Activated naive CD8-positive, alpha-beta T cell treated with anti-CD3 and anti-CD28 coated beads, Interleukin-2, amount 10 ng/mL, durations not matched to agents 7 days and 5 days (primary cell): Measurements from ENCODE around the gene RBFA. TPM values are rescaled to one million over a fixed set of nuclear protein-coding genes. Genes with fewer than 3 reads are reported as not detected.

Source experiments
- ATAC-seq: fragments of 150-1000 bp; cut with Tn5 transposase; one replicate; pipeline ENCODE4 v1.10.0; 2021; ENCODE audit warnings: low read depth, moderate library complexity
- POLR2A ChIA-PET: fragments of 350-600 bp; sonication (Branson Sonifier 250); formaldehyde crosslinking; loops from one replicate; lab custom pipeline; 2021; ENCODE audit warnings: antibody characterized with exemption; lab: Charles Lee
- DNase-seq: peaks from one replicate; pipeline ENCODE4 v3.0.0; 2021
- H3K27ac Mint-ChIP-seq: one replicate; pipeline ENCODE4 v1.8.0; 2022; ENCODE audit warnings: mild to moderate bottlenecking, mixed read lengths
- H3K27me3 Mint-ChIP-seq: one replicate; pipeline ENCODE4 v1.8.0; 2022; ENCODE audit warnings: mild to moderate bottlenecking, moderate library complexity, mixed read lengths
- H3K36me3 Mint-ChIP-seq: one replicate; pipeline ENCODE4 v1.8.0; 2021; ENCODE audit warnings: mild to moderate bottlenecking, mixed read lengths
- H3K4me1 Mint-ChIP-seq: one replicate; pipeline ENCODE4 v1.8.0; 2021; ENCODE audit warnings: mixed read lengths
- H3K4me3 Mint-ChIP-seq: one replicate; pipeline ENCODE4 v1.8.0; 2022; ENCODE audit warnings: mild to moderate bottlenecking, moderate library complexity, mixed read lengths
- H3K9me3 Mint-ChIP-seq: one replicate; pipeline ENCODE4 v1.8.0; 2021; ENCODE audit warnings: mixed read lengths
- total RNA-seq, 2 experiments: library from RNA; stranded (reverse); gene quantifications; one replicate each; pipeline ENCODE4 v1.2.3, GENCODE V29; 2021

Gene RBFA
- total RNA-seq, 2 experiments from 2014 or later: 21.2 to 22.1 TPM

DNA sequence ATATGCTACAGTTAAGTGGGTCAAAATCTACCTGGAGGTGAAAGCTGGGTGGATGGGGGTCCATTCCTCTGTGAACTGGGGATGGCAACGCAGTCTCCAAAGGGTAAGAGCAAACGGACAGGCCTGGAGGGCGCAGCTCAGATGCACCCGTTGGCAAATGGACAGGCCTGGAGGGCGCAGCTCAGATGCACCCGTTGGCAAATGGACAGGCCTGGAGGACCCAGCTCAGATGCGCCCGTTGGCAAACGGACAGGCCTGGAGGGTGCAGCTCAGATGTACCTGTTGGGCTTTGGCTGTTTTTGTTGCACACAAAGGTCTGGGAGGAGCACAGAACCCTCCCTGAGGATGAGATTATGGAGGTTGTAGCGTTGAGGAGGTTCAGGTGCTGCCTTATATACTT is 33.7 kb downstream of the RBFA start:
- Mint-ChIP-seq H3K27ac (no peak overlapping the region), H3K27me3 (no peaks in the 10 kb centered on the region), H3K4me3 (no peak overlapping the region), H3K9me3 (no peaks in the 10 kb centered on the region), H3K4me1 (no peaks in the 10 kb centered on the region), H3K36me3 (no peaks in the 10 kb centered on the region)
- ATAC-seq: no peak
- POLR2A ChIA-PET: no interaction called here
- no peak for DNase-seq

DNA sequence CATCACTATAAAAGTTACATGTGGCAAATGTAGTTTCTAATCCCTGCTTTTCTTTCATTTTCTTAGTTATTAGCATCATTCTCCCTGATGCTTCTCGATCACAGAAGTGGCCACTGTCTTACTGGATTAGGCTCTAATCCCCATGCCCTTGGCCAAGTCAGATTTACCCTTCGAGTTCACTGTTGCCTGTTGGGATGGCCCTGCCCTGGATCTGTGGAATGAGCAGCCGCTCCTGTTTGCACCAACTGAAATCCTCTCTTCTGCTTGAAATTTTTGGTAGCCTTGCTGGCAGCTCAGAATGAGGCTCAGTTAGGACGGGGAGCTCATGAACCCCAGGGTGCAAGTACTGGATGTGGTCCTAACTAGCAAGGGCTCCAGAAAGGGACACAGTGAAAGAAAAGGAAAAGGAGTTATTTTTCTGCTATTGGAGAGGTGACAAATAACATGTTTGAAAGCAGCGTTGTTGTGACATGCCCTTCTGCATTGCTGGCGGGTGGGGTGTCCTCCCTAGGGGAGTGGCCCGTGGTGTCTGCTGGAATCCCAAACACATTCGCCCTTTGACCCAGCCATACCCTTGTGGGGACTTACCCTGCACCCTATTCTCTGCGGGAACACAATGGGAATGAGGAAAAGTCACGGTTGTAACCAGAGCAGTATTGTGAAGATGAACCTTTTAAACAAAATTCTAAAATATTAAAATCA is 34.5 kb downstream of the RBFA start:
- Mint-ChIP-seq H3K9me3 (no peaks in the 10 kb centered on the region), H3K27ac (no peak overlapping the region), H3K4me3 (no peak overlapping the region), H3K27me3 (no peaks in the 10 kb centered on the region), H3K36me3 (no peaks in the 10 kb centered on the region), H3K4me1 (no peaks in the 10 kb centered on the region)
- DNase-seq: no peak
- POLR2A ChIA-PET: no interaction called here
- no peak for ATAC-seq

DNA sequence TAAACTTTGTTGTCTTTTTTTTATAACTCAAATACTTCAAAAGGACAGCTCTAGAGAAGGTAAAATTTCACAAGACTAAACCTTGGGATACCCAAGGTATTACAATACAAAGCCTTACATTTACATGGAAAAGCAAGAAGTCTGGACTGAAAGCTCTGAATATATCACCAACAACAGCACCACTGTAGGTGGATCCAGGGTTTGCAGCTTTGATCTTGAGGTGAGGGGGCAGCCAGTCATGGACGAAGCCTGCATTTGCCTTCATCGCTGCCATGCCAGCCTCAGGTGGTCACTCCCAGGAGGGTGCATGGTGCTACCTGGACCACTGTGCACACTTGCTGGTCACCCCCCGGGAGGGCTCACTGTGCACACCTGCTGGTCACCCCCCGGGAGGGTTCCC is 36.6 kb downstream of the RBFA start:
- Mint-ChIP-seq H3K36me3 (no peaks in the 10 kb centered on the region), H3K9me3 (no peaks in the 10 kb centered on the region), H3K27me3 (no peaks in the 10 kb centered on the region), H3K27ac (no peak overlapping the region), H3K4me3 (no peak overlapping the region), H3K4me1 (no peaks in the 10 kb centered on the region)
- DNase-seq (no peak), ATAC-seq (no peak)
- POLR2A ChIA-PET: no interaction called here

DNA sequence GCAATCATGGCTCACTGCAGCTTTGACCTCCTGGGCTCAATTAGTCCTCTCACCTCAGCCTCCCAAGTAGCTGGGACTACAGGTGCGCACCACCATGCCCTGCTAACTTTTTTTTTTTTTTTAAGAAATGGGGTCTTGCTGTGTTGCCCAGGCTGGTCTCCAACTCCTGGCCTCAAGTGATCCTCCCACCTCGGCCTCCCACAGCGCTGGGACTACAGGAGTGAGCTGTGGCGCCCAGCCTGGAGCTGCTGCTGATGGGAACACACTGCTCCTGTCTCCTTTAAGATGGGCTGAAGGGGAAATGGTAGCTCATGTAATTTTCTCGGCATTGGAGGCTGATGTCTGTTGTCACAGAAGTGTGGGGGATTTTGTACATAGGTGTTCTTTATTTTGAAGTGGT is 39.9 kb downstream of the RBFA start:
- DNase-seq (no peak), ATAC-seq (no peak)
- Mint-ChIP-seq H3K36me3 (no peaks in the 10 kb centered on the region), H3K27ac (no peak overlapping the region), H3K9me3 (no peaks in the 10 kb centered on the region), H3K4me1 (no peaks in the 10 kb centered on the region), H3K27me3 (no peaks in the 10 kb centered on the region), H3K4me3 (no peak overlapping the region)
- POLR2A ChIA-PET: no interaction called here

DNA sequence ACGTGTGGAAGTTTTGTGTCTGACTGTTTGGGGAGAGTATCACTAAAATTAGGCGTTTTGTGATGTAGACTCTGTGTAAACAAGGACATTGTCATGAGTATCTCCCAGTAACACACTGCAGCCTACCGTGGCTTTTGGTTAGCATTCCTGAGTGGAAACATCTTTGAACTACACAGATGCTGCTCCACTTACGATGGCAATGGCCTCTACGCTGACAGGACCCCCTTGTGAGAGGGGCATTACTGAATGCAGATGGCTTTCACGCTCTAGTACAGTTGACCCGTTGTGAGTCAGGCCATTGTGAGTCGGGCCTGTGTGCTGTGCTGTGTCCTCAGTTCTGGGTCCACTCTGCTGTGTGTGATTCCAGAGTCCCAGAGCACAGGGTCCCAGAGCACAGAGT is 40.5 kb downstream of the RBFA start:
- DNase-seq: no peak
- Mint-ChIP-seq H3K9me3 (no peaks in the 10 kb centered on the region), H3K27me3 (no peaks in the 10 kb centered on the region), H3K4me1 (no peaks in the 10 kb centered on the region), H3K4me3 (no peak overlapping the region), H3K36me3 (no peaks in the 10 kb centered on the region), H3K27ac (no peak overlapping the region)
- no peak for ATAC-seq
- POLR2A ChIA-PET: no interaction called here

DNA sequence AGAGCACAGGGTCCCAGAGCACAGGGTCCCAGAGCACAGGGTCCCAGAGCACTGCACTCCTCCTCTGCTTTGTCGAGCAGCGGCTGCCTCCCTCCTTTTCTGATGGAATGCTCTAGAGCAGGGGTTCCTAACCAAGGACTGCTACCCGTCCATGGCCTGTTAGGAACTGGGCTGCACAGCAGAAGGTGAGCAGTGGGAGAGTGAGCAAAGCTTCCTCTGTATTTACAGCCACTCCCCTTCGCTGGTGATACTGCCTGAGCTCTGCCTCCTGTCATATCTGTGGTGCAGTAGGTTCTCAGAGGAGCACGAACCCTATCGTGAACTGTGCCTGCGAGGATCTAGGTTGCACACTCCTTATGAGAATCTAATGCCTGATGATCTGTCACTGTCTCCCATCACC is 41.7 kb downstream of the RBFA start:
- H3K4me3 Mint-ChIP-seq: no peak overlapping the region
- no peaks in the 10 kb centered on the region for H3K4me1 Mint-ChIP-seq
- DNase-seq (no peak), ATAC-seq (no peak)
- POLR2A ChIA-PET: no interaction called here
- no peaks in the 10 kb centered on the region for H3K27me3 Mint-ChIP-seq
- H3K27ac Mint-ChIP-seq: no peak overlapping the region
- H3K9me3 Mint-ChIP-seq: no peaks in the 10 kb centered on the region
- H3K36me3 Mint-ChIP-seq: no peaks in the 10 kb centered on the region

DNA sequence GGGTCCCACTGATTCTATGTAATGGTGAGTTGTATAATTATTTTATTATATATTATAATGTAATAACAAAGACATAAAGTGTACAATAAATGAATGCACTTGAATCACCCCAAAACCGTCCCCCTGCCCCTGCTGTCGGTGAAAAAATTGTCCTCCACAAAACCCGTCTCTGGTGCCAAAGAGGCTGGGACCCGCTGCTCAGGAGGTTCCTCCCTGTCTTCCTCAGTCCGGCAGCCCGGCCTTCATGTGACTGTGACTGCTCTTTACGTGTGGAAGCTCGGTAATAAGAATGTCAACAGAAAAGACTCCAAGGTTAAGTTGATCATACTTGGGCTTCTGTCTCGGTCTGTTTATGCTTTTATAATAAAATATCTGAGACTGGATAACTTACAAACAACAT is 42.1 kb downstream of the RBFA start:
- H3K27ac Mint-ChIP-seq: no peak overlapping the region
- no peaks in the 10 kb centered on the region for H3K9me3 Mint-ChIP-seq
- no peaks in the 10 kb centered on the region for H3K27me3 Mint-ChIP-seq
- POLR2A ChIA-PET: no interaction called here
- no peak overlapping the region for H3K4me3 Mint-ChIP-seq
- DNase-seq (no peak), ATAC-seq (no peak)
- no peaks in the 10 kb centered on the region for H3K36me3 Mint-ChIP-seq
- no peaks in the 10 kb centered on the region for H3K4me1 Mint-ChIP-seq

DNA sequence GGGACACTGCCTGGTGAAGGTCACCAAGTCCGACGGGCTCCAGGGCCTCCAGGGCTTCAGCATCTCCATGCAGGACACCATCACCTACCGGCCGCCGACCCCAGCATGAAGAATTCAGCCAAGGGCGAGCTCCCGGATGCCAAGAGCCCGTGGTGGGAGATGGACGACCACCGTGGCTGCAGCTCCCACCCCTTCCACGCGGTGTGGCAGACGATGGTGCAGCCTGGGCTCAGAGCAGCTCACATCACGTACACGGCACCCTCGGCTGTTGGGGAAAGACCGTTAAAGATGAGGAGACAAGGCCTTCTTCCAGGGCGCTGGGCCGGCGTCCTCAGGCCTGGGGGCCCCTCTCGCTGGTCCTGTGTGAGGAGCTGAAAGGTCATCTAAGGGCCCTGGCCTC is 43.6 kb downstream of the RBFA start:
- no peak overlapping the region for H3K27ac Mint-ChIP-seq
- POLR2A ChIA-PET: no interaction called here
- no peaks in the 10 kb centered on the region for H3K9me3 Mint-ChIP-seq
- no peak for DNase-seq
- no peaks in the 10 kb centered on the region for H3K4me1 Mint-ChIP-seq
- ATAC-seq: no peak
- H3K4me3 Mint-ChIP-seq: no peak overlapping the region
- no peaks in the 10 kb centered on the region for H3K27me3 Mint-ChIP-seq
- no peaks in the 10 kb centered on the region for H3K36me3 Mint-ChIP-seq

Other genes with a start within 250 kb of the RBFA start
- gene KCNG2, start 236.5 kb upstream of the RBFA start, total RNA-seq: not detected
- 10 to 100 TPM; 29.0 to 29.2 TPM for gene SLC66A2, start 82.8 kb upstream of the RBFA start, total RNA-seq
- 10 to 100 TPM; 14.0 to 18.0 TPM for gene HSBP1L1, start 69.8 kb upstream of the RBFA start, total RNA-seq
- 100 to 1,000 TPM; 106 to 107 TPM for gene TXNL4A, start 45.9 kb upstream of the RBFA start, total RNA-seq
- 10 to 100 TPM; 23.2 to 24.4 TPM for gene ADNP2, start 74.8 kb downstream of the RBFA start, total RNA-seq
- gene PARD6G, start 213.1 kb downstream of the RBFA start, total RNA-seq: 1 to 10 TPM in 1 of 2 experiments, under 1 TPM in 1; 0.47 to 1.0 TPM